Suprapubic skin (tissue), 4 donors: Measurements from ENCODE around the gene HS3ST3B1. TPM values are rescaled to one million over a fixed set of nuclear protein-coding genes. Genes with fewer than 3 reads are reported as not detected.

ENCODE experiments used
- DNase-seq, 2 donors: peaks; one replicate each; pipeline ENCODE4 v3.0.0-alpha.2; 2019; ENCODE audit warnings: low spot score in 2 of 2
- H3K27ac ChIP-seq: fragments of 200-600 bp; sonication (generic); one replicate; pipeline ENCODE4 v1.5.1; 2019
- H3K27me3 ChIP-seq: fragments of 200-600 bp; sonication (generic); one replicate; pipeline ENCODE4 v1.5.1; 2019
- H3K36me3 ChIP-seq: fragments of 200-600 bp; sonication (generic); one replicate; pipeline ENCODE4 v1.5.1; 2019
- H3K4me1 ChIP-seq: fragments of 200-600 bp; sonication (generic); one replicate; pipeline ENCODE4 v1.5.1; 2019
- H3K4me3 ChIP-seq: fragments of 200-600 bp; sonication (generic); one replicate; pipeline ENCODE4 v1.5.1; 2019; ENCODE audit warnings: mild to moderate bottlenecking
- H3K9me3 ChIP-seq: fragments of 200-600 bp; sonication (generic); one replicate; pipeline ENCODE4 v1.5.1; 2019
- EP300 ChIP-seq: sonication (generic); formaldehyde crosslinking; IDR thresholded peaks from one replicate; pipeline ENCODE4 v1.6.1; 2017; ENCODE audit warnings: antibody characterized with exemption
- POLR2A ChIP-seq, 2 donors: fragments of 450-650 bp; IDR thresholded peaks; one replicate each; pipeline ENCODE4 v1.6.1; 2017; ENCODE audit warnings: antibody characterized with exemption in 2 of 2, mild to moderate bottlenecking in 2 of 2, moderate library complexity in 2 of 2
- POLR2AphosphoS5 ChIP-seq, 3 donors: sonication (generic); formaldehyde crosslinking; IDR thresholded peaks; one replicate each; pipeline ENCODE4 v1.6.1; 2017; ENCODE audit warnings: antibody characterized with exemption in 3 of 3
- WGBS: methylation state at CpG from one replicate; pipeline ENCODE4 v1.1.5; 2018; 5-methylcytosine and 5-hydroxymethylcytosine counted together
- total RNA-seq, 4 donors: library from RNA; depleted of rRNA; stranded (reverse); fragments of >200 nt; gene quantifications; one replicate each; pipeline ENCODE4 v1.1.0, GENCODE V29; 2016
- TF ChIP-seq, protein P1 (sequence below), 2 donors: fragments of 200-600 bp in 1 of 2; fragments of 450-650 bp in 1 of 2; sonication (generic) in 1 of 2; IDR thresholded peaks; one replicate each; pipeline ENCODE4 v1.5.1; 2016 to 2019; ENCODE audit warnings: antibody characterized with exemption in 2 of 2, mild to moderate bottlenecking in 1 of 2, moderate library complexity in 1 of 2

HS3ST3B1 gene
- total RNA-seq, 4 donors from 2014 or later: 7.3 to 21.2 (median 14.7) TPM

DNA sequence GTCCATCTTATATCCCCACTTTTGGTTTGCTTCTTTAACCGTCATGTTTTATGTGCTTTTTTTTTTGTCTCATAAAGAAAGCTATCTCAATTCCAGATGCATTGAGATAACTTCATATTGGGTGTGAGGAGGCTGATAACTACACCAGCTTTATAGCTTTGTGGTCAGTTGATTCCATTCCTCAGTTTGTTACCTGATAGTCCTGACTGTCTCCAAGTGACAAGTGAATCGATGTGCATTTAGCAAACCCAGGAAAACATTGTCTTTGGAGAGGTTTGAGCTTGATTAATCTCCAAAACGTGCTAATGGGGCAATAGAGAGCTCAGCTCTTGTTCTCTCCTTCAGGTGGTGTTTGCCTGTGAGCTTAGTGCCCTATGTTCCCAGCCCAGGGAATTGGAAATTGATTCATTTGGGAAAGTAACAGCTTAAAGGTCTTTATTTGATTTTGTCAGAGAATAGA lies 22.7 kb downstream of the HS3ST3B1 start:
- TF ChIP-seq POLR2AphosphoS5 (IDR thresholded peaks at IDR 0.05) (no peak), POLR2A (IDR thresholded peaks at IDR 0.05) (no peak), EP300 (no peak)
- TF ChIP-seq, protein P1, sequence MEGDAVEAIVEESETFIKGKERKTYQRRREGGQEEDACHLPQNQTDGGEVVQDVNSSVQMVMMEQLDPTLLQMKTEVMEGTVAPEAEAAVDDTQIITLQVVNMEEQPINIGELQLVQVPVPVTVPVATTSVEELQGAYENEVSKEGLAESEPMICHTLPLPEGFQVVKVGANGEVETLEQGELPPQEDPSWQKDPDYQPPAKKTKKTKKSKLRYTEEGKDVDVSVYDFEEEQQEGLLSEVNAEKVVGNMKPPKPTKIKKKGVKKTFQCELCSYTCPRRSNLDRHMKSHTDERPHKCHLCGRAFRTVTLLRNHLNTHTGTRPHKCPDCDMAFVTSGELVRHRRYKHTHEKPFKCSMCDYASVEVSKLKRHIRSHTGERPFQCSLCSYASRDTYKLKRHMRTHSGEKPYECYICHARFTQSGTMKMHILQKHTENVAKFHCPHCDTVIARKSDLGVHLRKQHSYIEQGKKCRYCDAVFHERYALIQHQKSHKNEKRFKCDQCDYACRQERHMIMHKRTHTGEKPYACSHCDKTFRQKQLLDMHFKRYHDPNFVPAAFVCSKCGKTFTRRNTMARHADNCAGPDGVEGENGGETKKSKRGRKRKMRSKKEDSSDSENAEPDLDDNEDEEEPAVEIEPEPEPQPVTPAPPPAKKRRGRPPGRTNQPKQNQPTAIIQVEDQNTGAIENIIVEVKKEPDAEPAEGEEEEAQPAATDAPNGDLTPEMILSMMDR (IDR thresholded peaks at IDR 0.05): no peak
- DNase-seq: no peak

DNA sequence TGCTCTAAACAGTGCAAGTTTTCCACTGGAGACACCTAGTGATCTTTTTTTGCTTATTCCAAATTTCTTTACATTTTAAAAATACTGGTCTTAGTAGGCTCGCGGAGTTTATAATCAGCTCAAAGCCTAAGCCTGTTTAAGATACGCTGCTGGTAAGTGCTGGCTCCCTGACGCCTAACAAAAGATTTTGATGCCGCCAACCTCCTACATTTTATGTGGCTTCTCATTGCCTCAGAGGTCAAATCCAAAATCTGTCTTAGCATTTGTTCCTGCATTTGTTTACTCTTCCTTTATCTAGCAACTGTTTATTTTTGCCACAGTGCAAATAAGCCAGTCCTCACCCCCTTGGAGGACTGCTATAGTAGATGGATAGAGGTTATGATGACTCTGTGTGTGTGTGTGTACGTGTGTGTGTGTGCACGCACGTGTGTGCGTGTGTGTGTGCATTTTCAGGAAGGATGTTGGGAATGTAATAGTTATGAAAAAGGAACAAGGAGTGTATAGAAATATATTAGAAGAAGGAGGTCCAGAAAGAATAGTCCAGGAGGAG lies 24.8 kb downstream of the HS3ST3B1 start:
- TF ChIP-seq EP300 (no peak), POLR2A (IDR thresholded peaks at IDR 0.05) (no peak), POLR2AphosphoS5 (IDR thresholded peaks at IDR 0.05) (no peak)
- TF ChIP-seq, protein P1 (IDR thresholded peaks at IDR 0.05): no peak
- Histone ChIP-seq H3K36me3 (no peaks in the 10 kb centered on the region), H3K4me1 (peaks cover 5% of the 10 kb centered on the region), H3K27ac (no peak overlapping the region), H3K4me3 (no peak overlapping the region), H3K27me3 (no peaks in the 10 kb centered on the region), H3K9me3 (no peaks in the 10 kb centered on the region)
- no peak for DNase-seq
- 93% methylated on average over 9 of the region's 9 CpGs for WGBS

More for the DNA sequence above, 22.7 kb downstream of the HS3ST3B1 start:
- H3K27ac ChIP-seq: no peak overlapping the region
- H3K4me3 ChIP-seq: no peak overlapping the region
- peaks cover 2% of the 10 kb centered on the region for H3K27me3 ChIP-seq
- H3K9me3 ChIP-seq: no peaks in the 10 kb centered on the region
- no peaks in the 10 kb centered on the region for H3K4me1 ChIP-seq
- no peaks in the 10 kb centered on the region for H3K36me3 ChIP-seq
- 58% methylated on average over 3 of the region's 3 CpGs for WGBS

DNA sequence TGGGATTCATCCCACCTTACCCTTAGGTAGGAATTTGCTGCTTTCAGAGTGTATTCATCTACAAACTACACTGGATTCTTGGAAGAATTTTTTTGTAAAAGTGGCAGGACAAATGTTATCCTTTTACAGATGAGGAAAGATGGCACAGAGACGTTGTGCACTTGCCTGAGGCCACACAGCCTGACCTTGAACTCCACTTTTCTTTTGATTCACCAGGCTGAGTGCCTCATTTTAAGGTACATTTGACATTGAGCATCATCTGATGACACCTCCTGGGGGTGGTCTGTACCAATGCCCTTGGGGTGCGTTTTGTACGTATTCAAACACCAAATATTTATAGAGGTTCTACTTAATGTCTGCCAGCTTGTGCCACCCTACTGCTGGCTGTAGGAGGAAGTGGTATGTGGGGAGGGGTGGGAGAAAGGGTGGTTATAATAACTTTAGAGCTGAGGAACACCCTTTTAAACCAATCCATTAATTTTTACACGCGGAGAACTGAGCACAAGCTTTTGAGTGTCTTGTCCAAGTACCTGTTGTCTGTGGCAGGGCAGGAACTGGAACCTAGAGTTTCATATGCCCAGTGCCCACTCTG lies 29.1 kb downstream of the HS3ST3B1 start:
- TF ChIP-seq, protein P1 (IDR thresholded peaks at IDR 0.05): no peak
- TF ChIP-seq POLR2A (IDR thresholded peaks at IDR 0.05): no peak
- TF ChIP-seq POLR2AphosphoS5 (IDR thresholded peaks at IDR 0.05): no peak
- no peak for TF ChIP-seq EP300
- Histone ChIP-seq H3K4me3 (no peak overlapping the region), H3K36me3 (no peaks in the 10 kb centered on the region), H3K4me1 (peaks cover 11% of the 10 kb centered on the region), H3K27ac (no peak overlapping the region), H3K9me3 (no peaks in the 10 kb centered on the region), H3K27me3 (no peaks in the 10 kb centered on the region)
- 40% methylated on average over 5 of the region's 5 CpGs for WGBS
- no peak for DNase-seq

DNA sequence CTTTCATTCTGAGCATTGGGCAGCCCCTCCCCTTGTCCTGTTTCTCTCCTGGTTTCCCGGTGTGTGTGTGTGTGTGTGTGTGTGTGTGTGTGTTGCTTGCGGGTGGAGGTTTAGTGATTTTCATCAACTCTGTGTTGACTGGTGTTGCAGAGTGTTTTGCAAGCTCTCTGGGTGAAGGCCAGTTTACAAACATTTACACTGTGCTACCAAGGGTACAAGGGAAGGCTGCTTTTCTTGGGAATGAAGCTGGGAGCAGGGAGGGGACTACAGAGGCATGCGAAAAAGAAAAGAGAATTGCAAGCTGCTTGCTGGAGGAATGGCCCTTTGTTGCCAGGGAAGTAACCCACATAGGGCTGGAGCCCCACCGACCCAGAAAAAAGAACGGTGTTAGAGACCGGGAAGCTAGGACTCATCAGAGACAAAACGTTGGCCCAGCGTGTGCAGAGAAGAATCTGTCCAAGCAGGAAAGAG lies 29.6 kb downstream of the HS3ST3B1 start:
- Histone ChIP-seq H3K27me3 (no peaks in the 10 kb centered on the region), H3K36me3 (no peaks in the 10 kb centered on the region), H3K4me1 (peaks cover 12% of the 10 kb centered on the region), H3K27ac (no peak overlapping the region), H3K9me3 (no peaks in the 10 kb centered on the region), H3K4me3 (no peak overlapping the region)
- no peak for DNase-seq
- no peak for TF ChIP-seq EP300
- TF ChIP-seq, protein P1 (IDR thresholded peaks at IDR 0.05): no peak
- TF ChIP-seq POLR2A (IDR thresholded peaks at IDR 0.05): no peak
- TF ChIP-seq POLR2AphosphoS5 (IDR thresholded peaks at IDR 0.05): no peak
- WGBS: 42% methylated on average over 8 of the region's 8 CpGs

DNA sequence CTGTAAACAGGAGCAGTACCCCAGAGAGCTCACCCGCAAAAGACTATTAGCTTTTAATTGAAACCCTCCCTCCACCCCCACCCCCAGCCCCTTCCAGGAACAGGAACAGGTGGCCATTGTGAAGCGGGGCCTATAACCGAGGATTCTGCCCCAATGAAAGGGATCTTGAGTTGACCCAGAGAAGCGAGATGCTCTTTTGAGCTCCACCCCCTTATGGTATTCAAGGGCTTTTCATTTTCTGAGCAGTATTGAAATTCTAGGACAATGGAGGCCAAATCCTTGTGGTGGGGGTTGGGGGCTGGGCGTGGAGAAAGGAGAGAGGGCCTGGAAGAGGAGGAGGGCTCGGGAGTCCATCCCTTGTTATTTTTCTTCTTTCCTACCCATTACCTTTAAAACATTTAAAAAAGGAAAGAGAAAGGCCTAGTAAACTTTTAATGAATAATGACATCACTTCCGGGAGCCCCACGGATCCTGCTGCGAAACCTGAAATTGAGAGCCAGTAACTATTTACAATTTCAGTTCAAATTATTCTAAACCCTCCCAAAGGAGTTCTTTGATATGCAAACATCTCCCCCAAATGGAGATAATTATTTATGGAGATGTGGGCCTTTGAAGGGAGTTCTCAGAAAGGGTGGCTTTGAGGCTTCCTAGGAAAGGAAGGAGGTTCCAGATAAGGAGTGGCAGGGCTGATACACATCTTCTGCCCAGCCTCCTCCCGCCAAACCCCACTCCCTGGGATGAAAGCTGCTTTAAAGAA lies 30.5 kb downstream of the HS3ST3B1 start:
- H3K4me1 ChIP-seq: peaks cover 12% of the 10 kb centered on the region
- no peaks in the 10 kb centered on the region for H3K36me3 ChIP-seq
- 86% methylated on average over 10 of the region's 10 CpGs for WGBS
- no peak overlapping the region for H3K4me3 ChIP-seq
- no peak for TF ChIP-seq POLR2A (IDR thresholded peaks at IDR 0.05)
- TF ChIP-seq, protein P1 (IDR thresholded peaks at IDR 0.05): no peak
- no peak for TF ChIP-seq EP300
- TF ChIP-seq POLR2AphosphoS5 (IDR thresholded peaks at IDR 0.05): no peak
- no peak overlapping the region for H3K27ac ChIP-seq
- no peaks in the 10 kb centered on the region for H3K27me3 ChIP-seq
- DNase-seq: no peak
- H3K9me3 ChIP-seq: no peaks in the 10 kb centered on the region
